Fibroblast of lung (primary cell): ENCODE results near the gene UBE2B. TPM values are rescaled to one million over a fixed set of nuclear protein-coding genes. Genes with fewer than 3 reads are reported as not detected.

Experiments used
- DNase-seq, 2 donors: peaks; one replicate each; pipeline versions ENCODE4 v3.0.0 to v3.0.0-alpha.2; 2010; ENCODE audit warnings: low read depth in 2 of 2
- H2AFZ ChIP-seq: 2 replicates; pipeline ENCODE4 v1.5.1; 2012; ENCODE audit warnings: low read length, control low read depth, inconsistent platforms
- H3K27ac ChIP-seq: 2 replicates; pipeline ENCODE4 v1.5.1; 2011; ENCODE audit warnings: low read length, control low read depth; ENCODE audit not compliant: insufficient read depth
- H3K27me3 ChIP-seq: 2 replicates; pipeline ENCODE4 v1.5.1; 2011; ENCODE audit warnings: mild to moderate bottlenecking, low read length; ENCODE audit not compliant: control insufficient read depth, insufficient read depth
- H3K36me3 ChIP-seq: 2 replicates; pipeline ENCODE4 v1.5.1; 2011; ENCODE audit warnings: low read length; ENCODE audit not compliant: control insufficient read depth, insufficient read depth
- H3K4me1 ChIP-seq: 2 replicates; pipeline ENCODE4 v1.5.1; 2011; ENCODE audit warnings: low read length; ENCODE audit not compliant: control insufficient read depth, insufficient read depth; ENCODE audit errors: extremely low read depth
- H3K4me2 ChIP-seq: 2 replicates; pipeline ENCODE4 v1.5.1; 2011; ENCODE audit warnings: low read length, control low read depth; ENCODE audit not compliant: insufficient read depth; ENCODE audit errors: extremely low read depth
- H3K4me3 ChIP-seq, 4 experiments: fragments of 200-600 bp in 1 of 4; sonication (generic) in 1 of 4; replicated peaks in 1 of 4; 2 replicates each; pipeline ENCODE4 v1.5.1; 2011 to 2016; ENCODE audit warnings: low read length in 4 of 4, low read depth in 3 of 4, mild to moderate bottlenecking in 3 of 4, control low read depth in 2 of 4, inconsistent platforms in 1 of 4, mixed read lengths in 1 of 4; ENCODE audit not compliant: insufficient read depth in 1 of 4; ENCODE audit errors: control extremely low read depth in 1 of 4
- H3K79me2 ChIP-seq: 2 replicates; pipeline ENCODE4 v1.5.1; 2012; ENCODE audit warnings: mild to moderate bottlenecking, low read length, inconsistent platforms; ENCODE audit not compliant: control insufficient read depth, insufficient read depth
- H3K9ac ChIP-seq: 2 replicates; pipeline ENCODE4 v1.5.1; 2011; ENCODE audit warnings: mild to moderate bottlenecking, low read length, control low read depth; ENCODE audit not compliant: insufficient read depth
- H3K9me3 ChIP-seq: 2 replicates; pipeline ENCODE4 v1.5.1; 2012; ENCODE audit warnings: low read depth, low read length; ENCODE audit not compliant: control insufficient read depth, insufficient read depth
- H4K20me1 ChIP-seq: 2 replicates; pipeline ENCODE4 v1.5.1; 2011; ENCODE audit warnings: low read length; ENCODE audit not compliant: control insufficient read depth, insufficient read depth; ENCODE audit errors: extremely low read depth
- CTCF ChIP-seq, 2 donors: IDR thresholded peaks in 1 of 2; conservative IDR thresholded peaks in 1 of 2; 1 replicate in 1 of 2; 2 replicates in 1 of 2; pipeline ENCODE4 v1.5.1; 2011 to 2012; ENCODE audit warnings: low read length in 2 of 2, control low read depth in 1 of 2, inconsistent platforms in 1 of 2, low read depth in 1 of 2, mild to moderate bottlenecking in 1 of 2
- EZH2 ChIP-seq: IDR thresholded peaks from 2 replicates; pipeline ENCODE4 v1.5.1; 2012; ENCODE audit warnings: low read length, control low read depth, mild to moderate bottlenecking; ENCODE audit errors: missing control alignments
- polyA plus RNA-seq, 2 donors: library from polyadenylated mRNA; depleted of rRNA in 1 of 2; stranded (reverse) in 1 of 2; unstranded in 1 of 2; fragments of >200 nt; gene quantifications; 2 replicates each; pipeline ENCODE4 v1.2.1, GENCODE V29; 2011 to 2012; ENCODE audit warnings: missing spikeins in 1 of 2
- total RNA-seq: library from RNA; depleted of rRNA; stranded (reverse); fragments of >200 nt; gene quantifications from 2 replicates; pipeline ENCODE4 v1.2.1, GENCODE V29; 2014

Gene UBE2B
- total and polyA plus RNA-seq, 2 donors (not counting 1 experiment from before 2014, with no cell fraction given), result 31.9 to 93.2 TPM

- H3K4me2 ChIP-seq, result no peak overlapping the region
- H3K27ac ChIP-seq, result no peak overlapping the region
- H2AFZ ChIP-seq, result no peak overlapping the region
- DNase-seq, result no peak
- no peaks in the 10 kb centered on the region for H3K79me2 ChIP-seq
- H3K4me3 ChIP-seq, result no peak overlapping the region
- H3K9me3 ChIP-seq, result no peaks in the 10 kb centered on the region
- no peak overlapping the region for H3K9ac ChIP-seq
- no peaks in the 10 kb centered on the region for H4K20me1 ChIP-seq
- H3K27me3 ChIP-seq, result no peaks in the 10 kb centered on the region
- TF ChIP-seq CTCF (conservative IDR thresholded peaks at IDR 0.05 in 1 of 2, IDR thresholded peaks at IDR 0.05 in 1 of 2; ENCODE audit: low read depth in 1 of 2, low read length in 2 of 2), result no peak
- no peak for TF ChIP-seq EZH2
- no peaks in the 10 kb centered on the region for H3K36me3 ChIP-seq
- peaks cover 4% of the 10 kb centered on the region for H3K4me1 ChIP-seq
Observed at GRCh38 chr5:134403951-134404350, 32.6 kb downstream of the UBE2B start.

GRCh38 chr5:134406390-134406789, 35.0 kb downstream of the UBE2B start:
- Histone ChIP-seq H2AFZ (no peak overlapping the region), H3K27ac (no peak overlapping the region)
- no peak for DNase-seq

DNA sequence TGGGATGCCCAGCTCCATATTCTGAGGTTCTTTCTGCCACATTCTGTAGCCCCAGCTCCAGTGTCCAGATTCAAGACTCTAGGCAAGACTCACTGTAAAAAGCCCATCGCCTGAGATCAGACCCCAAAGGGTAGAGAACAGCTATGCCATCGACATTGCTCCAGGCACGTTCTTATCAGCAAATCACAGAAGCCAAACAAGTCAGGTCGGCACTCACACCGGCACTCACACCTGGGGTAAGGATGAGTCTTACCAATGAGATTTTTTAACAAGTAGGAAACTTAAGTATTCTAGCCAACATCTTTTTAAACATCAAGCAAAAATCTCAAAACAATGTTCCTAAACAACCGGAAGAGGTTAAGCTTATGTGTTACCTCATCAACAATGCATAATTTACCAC, 38.0 kb downstream of the UBE2B start:
- H4K20me1 ChIP-seq, result no peaks in the 10 kb centered on the region
- no peak for DNase-seq
- no peak overlapping the region for H2AFZ ChIP-seq
- H3K27me3 ChIP-seq, result no peaks in the 10 kb centered on the region
- no peaks in the 10 kb centered on the region for H3K9me3 ChIP-seq
- H3K4me2 ChIP-seq, result no peak overlapping the region
- no peak overlapping the region for H3K27ac ChIP-seq
- H3K4me3 ChIP-seq, result no peak overlapping the region
- H3K4me1 ChIP-seq, result peaks cover 8% of the 10 kb centered on the region
- no peak overlapping the region for H3K9ac ChIP-seq
- no peak for TF ChIP-seq EZH2
- no peak for TF ChIP-seq CTCF (conservative IDR thresholded peaks at IDR 0.05 in 1 of 2, IDR thresholded peaks at IDR 0.05 in 1 of 2; ENCODE audit: low read depth in 1 of 2, low read length in 2 of 2)
- peaks cover 13% of the 10 kb centered on the region for H3K79me2 ChIP-seq
- H3K36me3 ChIP-seq, result no peaks in the 10 kb centered on the region

More at GRCh38 chr5:134406390-134406789, 35.0 kb downstream of the UBE2B start:
- H3K4me3 ChIP-seq, result no peak overlapping the region
- H3K4me1 ChIP-seq, result peaks cover 4% of the 10 kb centered on the region
- H3K79me2 ChIP-seq, result peaks cover 10% of the 10 kb centered on the region
- no peak overlapping the region for H3K9ac ChIP-seq
- H3K4me2 ChIP-seq, result no peak overlapping the region
- TF ChIP-seq EZH2 (no peak), CTCF (conservative IDR thresholded peaks at IDR 0.05 in 1 of 2, IDR thresholded peaks at IDR 0.05 in 1 of 2; ENCODE audit: low read depth in 1 of 2, low read length in 2 of 2) (no peak)
- H4K20me1 ChIP-seq, result no peaks in the 10 kb centered on the region
- no peaks in the 10 kb centered on the region for H3K27me3 ChIP-seq
- H3K9me3 ChIP-seq, result no peaks in the 10 kb centered on the region
- H3K36me3 ChIP-seq, result no peaks in the 10 kb centered on the region
